HK-2 (cell line): ENCODE data around the gene PLEKHM2.
"Not testable (repeated sequence)": the region's sequence is repeated elsewhere in the genome, so short reads cannot be mapped to it uniquely, and the experiment has no call there.

ENCODE experiments used
- DNase-seq: peaks from one replicate; pipeline ENCODE4 v3.0.0-alpha.2; 2018; ENCODE audit not compliant: unreplicated experiment

The PLEKHM2 gene, protein sequence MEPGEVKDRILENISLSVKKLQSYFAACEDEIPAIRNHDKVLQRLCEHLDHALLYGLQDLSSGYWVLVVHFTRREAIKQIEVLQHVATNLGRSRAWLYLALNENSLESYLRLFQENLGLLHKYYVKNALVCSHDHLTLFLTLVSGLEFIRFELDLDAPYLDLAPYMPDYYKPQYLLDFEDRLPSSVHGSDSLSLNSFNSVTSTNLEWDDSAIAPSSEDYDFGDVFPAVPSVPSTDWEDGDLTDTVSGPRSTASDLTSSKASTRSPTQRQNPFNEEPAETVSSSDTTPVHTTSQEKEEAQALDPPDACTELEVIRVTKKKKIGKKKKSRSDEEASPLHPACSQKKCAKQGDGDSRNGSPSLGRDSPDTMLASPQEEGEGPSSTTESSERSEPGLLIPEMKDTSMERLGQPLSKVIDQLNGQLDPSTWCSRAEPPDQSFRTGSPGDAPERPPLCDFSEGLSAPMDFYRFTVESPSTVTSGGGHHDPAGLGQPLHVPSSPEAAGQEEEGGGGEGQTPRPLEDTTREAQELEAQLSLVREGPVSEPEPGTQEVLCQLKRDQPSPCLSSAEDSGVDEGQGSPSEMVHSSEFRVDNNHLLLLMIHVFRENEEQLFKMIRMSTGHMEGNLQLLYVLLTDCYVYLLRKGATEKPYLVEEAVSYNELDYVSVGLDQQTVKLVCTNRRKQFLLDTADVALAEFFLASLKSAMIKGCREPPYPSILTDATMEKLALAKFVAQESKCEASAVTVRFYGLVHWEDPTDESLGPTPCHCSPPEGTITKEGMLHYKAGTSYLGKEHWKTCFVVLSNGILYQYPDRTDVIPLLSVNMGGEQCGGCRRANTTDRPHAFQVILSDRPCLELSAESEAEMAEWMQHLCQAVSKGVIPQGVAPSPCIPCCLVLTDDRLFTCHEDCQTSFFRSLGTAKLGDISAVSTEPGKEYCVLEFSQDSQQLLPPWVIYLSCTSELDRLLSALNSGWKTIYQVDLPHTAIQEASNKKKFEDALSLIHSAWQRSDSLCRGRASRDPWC

DNA sequence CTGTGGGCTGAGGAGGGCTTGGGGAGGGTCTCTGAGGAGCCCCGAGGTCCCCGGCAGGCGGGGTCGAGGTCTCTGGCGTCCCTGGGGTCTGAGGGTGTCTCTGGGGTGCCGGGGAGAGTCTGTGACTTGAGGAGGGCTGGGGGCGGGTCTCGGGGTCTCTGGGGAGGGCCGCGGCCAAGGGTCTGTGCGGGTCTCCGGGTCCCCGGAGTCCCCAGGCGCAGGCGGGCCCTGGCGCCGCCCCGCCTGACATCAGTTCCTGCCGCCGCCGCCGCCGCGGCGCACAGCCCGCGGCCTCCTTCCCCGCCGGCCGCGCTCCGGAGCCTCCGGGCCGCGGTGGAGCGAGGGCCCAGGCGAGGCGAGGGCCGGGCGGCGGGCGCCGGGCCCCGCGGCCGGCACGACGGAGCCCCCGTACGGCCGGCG is at the start of gene PLEKHM2:
PLEKHM2 (plus strand) TSS at position 279 of the 420 bp plus-strand sequence. CDS start 239 bp downstream, outside the sequence.
- DNase-seq = peak; percentile 32

DNA sequence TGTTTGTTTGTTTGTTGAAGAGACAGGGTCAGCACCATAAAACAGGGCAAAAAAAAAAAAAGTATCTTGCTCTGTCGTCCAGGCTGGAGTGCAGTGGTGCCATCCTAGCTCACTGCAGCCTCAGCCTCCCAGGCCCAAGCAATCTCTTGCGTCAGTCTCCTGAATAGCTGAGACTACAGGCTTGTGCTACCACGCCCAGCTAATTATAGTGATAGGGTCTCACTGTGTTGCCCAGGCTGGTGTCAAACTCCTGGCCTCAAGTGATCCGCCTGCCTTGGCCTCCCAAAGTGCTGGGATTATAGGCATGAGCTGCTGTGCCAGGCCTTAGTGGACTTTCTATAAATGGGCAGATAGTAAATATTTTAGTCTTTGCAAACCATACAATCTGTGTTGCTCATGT is 47.7 kb upstream of the PLEKHM2 start:
- no peak for DNase-seq

DNA sequence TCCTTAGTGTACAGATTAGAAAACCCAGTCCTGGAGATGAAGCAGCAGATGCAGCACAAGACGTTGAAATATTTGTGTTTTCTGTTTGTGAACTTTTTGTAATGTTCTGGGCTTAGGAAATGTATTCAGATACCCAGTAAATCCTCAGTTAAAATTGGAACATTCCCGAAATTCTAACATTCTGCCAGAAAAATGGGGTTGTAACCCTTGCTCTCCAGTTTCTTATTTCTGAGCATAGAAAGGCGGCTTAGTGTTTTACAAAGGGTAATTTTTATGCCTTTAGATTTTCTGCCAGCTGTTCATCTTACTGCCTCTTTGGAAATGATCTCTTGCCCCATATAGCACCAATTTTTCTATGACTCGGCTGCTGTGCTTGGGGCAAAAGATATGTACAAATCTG is 46.3 kb upstream of the PLEKHM2 start:
- no peak for DNase-seq

DNA sequence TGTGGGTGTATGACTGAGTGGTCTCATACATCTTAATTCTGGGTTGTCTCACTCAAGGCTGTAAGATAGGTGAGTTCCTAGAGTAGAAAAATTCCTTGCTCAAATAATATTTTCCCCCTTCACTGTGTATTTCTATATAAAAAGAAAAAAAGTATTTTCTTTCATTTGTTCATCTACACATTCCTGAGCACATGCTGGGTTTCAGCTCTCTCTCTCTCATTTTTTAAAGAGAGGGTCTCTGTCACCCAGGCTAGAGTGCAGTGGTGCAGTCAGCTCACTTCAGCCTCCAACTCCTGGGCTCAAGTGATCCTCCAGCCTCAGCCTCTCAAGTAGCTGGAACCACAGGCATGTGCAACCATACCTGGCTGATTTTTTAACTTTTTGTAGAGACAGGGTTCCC is 44.9 kb upstream of the PLEKHM2 start:
- no peak for DNase-seq

DNA sequence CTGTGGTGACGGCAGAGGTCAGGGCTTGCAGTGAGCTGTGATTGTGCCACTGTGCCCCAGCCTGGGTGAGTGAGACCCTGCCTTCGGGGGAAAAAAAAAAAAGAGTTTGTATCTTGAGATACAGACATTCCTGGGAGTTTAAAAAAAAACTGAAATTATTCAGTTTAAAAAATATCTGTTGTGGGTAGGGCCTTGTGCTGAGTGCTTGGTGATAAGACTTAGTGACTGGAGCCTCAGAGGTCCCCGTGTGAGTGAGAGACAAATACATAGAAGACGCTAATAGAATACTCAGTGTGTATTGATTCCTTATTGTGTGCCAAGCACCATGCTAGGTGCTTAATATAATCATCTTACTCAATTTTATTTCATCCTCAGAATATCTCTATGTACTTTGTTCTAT is 44.2 kb upstream of the PLEKHM2 start:
- no peak for DNase-seq

DNA sequence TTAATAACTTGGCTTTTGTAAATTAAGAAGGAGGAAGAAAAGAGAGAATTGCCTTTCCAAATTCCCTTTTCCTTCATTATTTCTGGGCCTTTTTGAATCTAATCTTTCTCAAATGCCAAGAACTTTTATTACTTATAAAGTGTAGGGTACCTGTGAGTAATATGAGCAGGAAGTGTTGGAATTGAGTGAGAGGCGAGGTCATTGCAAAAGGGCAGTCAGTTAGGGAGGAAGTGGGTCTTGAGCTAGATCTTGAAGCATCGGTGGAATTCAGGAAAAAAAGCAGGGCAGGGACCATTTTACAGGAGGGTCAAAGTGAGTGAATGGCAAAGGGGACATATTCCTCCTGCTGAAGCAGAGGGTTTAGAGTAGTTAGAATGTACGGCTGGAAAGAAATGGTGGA is 43.5 kb upstream of the PLEKHM2 start:
- peak; percentile 9 for DNase-seq

DNA sequence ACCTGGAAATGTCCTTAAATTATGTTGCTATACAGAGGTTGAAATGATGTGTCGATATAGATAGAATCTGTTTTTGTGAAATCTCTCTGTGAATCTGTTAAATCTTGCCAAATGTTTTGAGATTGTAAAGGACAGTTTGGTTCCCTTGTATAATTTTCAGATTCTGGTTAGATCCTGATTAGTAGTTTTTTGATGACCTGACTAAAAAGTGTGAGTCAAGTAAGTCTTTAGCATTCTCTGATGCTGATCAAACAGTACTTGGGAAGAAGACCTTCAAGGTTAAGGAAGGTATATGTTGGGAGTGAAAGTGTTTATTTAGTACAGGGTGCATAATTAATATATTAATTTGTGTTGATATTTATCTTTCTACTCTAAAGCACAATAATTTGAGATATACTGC is 34.2 kb upstream of the PLEKHM2 start:
- DNase-seq = no peak

DNA sequence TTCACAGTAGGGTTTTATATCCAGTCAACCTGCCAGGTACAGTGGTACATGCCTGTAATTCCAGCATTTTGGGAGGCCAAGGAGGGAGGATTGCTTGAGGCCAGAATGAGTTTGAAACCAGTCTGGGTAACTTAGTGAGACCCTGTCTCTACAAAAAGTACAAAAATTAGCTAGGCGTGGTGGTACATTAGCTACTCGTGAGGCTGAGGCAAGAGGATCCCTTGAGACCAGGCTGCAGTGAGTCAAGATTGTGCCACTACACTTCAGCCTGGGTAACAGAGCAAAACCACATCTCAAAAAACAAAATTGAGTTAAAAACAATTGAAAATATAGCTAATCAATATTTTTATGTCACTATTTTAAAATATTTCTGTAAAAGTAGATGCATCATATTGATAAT is 33.7 kb upstream of the PLEKHM2 start:
- no peak for DNase-seq

DNA sequence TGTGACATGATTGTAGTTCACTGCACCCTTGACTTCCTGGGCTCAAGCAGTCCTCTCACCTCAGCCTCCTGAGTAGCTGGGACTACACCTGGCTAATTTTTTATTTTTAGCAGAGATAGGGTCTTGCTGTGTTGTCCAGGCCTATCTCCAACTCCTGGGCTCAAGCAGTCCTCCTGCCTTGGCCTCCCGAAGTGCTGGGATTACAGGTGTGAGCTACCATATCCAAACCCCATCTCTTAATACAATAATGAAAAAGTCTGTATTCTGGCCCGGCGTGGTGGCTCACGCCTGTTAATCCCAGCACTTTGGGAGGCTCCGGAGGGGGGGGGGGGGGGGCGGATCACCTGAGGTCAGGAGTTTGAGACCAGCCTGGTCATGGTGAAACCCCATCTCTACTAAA is 32.0 kb upstream of the PLEKHM2 start:
- not testable (repeated sequence) for DNase-seq

DNA sequence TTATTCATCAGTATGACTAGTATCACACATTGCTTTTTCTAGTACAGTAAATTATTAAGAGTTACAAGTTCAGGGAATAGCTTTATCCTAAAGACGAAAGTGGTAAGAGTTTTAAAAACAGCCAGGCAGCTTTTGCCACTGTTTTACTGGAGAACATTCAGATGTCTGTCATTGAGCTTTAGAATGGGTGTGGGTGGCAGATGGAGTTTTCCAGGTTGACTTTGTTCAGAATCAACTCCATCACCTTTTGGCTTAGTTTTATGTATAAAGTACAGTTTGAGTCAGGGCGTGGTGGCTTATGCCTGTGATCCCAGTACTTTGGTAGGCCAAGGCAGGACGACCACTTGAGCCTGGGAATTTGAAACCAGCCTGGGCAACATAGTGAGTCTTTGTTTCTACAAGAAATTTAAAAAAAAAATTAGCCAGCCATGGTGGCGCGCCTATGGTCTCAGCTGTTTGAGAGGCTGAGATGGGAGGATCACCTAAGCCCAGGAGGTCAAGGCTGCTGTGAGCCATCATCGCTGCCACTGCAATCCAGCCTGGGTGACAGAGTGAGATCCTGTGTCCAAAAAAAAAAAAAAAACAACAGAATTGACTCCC is 29.9 kb upstream of the PLEKHM2 start:
- no peak for DNase-seq

DNA sequence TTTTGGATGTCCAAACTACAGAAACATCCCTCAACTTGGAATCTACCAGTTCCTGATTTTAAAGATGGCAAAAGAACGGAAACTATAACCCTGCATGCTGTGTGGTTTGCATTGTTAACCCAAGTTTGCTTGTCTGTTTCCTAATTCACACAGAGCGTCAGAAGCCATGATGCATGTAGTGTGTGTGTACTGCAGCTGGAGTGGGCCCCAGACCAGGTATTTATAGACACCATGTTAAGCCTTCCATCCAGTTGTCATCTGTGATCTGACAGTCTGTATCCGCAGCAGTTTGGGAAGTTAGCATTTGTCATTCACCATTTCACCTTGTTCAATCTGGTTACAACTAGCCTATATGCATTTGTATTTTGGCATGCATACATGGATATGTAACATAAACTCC is 27.7 kb upstream of the PLEKHM2 start:
- no peak for DNase-seq

DNA sequence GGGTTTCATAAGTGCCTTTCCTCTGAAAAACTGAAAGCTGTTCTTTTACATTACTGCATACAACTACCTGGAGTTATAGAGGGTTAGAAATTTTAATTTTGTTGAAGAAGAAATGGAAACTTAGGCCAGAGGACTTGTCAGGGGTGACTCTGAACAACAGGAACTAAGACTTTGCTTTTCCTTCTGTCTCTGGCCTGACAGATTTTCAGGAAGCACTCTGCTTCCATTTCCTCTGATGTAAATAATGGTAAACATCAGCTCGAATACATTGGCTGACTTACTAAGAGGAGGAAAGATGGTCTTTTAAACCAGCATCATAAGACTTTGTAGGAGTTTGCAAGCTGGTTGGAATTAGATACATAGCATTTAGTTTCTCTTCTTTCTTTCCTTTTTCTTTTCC is 27.1 kb upstream of the PLEKHM2 start:
- no peak for DNase-seq

DNA sequence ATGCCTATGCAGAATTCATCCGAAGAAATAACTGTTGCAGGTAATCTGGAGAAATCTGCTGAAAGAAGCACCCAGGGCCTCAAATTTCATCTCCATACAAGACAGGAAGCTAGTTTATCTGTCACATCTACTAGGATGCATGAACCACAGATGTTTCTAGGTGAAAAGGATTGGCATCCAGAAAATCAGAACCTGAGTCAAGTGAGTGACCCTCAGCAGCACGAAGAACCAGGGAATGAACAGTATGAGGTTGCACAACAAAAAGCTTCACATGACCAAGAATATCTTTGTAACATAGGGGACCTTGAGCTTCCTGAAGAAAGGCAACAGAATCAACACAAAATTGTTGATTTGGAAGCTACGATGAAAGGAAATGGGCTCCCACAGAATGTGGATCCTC is 24.0 kb upstream of the PLEKHM2 start:
- no peak for DNase-seq

DNA sequence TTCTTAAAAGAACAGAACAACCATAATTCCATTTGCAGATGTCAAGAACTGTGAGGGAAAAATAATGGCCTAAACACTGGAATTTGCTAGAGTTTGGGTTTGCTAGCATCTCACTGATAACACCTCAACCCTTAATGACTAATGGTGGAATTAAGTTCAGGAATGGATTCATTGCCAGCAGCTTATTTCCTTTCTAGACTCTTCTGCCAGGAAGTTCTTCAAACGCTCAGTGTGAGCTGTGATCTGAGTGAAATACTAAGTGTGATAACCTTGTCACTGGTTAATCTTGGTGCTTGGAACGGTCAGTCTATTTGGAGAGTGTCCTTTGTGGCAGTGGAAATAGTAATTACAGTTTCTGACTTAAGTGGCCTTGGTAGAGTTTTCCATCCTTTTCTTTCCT is 21.6 kb upstream of the PLEKHM2 start:
- DNase-seq = no peak

DNA sequence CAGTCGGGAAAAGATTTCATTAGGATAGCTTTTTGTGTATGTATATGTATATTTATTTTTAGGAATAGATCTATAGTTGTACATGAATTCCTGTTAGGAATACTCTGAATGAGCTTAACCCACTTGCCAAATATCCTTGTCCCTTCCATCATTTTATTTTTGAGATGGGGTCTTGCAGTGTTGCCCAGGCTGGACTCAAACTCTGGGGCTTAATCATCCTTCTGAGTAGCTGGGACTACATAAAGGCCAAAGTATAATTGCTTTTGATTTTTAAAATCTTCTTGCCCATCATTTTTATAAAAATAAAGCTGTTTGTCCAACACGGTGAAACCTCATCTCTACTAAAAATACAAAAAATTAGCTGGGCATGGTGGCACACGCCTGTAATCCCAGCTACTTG is 20.2 kb upstream of the PLEKHM2 start:
- no peak for DNase-seq

DNA sequence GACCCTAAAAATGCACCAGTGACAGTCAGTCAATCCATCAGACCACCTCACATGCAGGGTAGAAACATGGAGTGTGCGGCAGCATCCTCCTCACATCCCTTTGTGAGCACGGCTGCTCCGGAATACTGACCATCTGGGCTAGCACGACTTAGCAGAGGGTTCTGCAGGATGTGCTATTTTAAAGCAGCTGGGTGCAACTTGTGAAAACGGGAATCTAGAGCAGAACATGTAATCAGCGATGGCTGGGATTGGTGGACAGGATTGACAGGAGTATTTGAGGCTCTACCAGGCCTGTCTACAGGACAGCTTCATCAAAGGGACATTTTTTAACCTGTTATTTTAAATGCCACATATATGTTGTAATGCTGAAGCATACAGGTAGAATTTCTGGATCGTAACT is 16.8 kb upstream of the PLEKHM2 start:
- DNase-seq = no peak

DNA sequence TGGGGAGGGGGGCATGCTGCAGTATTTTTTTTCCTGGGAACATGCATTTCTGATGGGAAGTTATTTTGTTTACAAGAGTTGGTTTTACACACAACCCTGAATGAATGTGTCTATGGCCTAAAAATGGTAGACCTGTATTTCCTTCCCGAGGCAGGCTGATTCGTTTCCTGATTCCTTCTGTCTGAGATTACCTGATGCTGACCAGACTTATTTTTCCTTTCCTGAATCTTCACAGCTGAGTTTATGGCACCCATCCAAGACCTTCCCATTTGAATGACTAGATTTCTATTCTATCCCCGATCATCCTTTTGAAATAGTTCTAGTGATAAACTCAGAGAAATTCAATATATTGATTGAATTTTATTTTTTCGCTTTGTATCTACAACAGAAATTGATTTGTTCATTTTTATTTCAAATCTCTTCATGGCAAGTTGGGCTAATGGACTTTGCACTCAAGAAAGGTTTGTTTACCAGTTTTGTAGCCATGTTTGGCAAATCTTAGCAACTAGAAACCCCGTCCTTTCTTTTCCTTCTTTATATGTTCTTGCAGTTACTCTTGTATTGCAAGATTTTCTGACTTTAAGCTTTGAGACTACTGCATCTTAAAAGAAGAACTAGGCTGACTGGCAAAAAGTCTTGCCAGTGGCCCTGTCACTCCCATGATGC is 15.9 kb upstream of the PLEKHM2 start:
- no peak for DNase-seq

DNA sequence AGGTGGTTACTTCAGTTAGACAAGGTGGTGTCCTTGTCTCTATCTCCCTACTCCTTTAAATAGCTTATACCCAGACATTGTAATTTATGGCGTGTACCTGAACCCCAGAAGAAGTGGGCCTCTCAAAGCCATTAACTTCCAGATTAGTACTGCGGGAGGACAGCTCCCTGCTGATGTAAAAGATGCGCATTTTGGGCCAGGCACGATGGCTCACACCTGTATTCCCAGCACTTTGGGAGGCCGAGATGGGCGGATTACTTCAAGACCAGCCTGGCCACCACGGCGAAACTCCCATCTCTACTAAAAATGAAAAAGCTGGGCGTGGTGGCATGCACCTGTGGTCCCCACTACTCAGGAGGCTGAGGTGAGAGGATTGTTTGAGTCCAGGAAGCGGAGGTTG is 15.0 kb upstream of the PLEKHM2 start:
- no peak for DNase-seq

DNA sequence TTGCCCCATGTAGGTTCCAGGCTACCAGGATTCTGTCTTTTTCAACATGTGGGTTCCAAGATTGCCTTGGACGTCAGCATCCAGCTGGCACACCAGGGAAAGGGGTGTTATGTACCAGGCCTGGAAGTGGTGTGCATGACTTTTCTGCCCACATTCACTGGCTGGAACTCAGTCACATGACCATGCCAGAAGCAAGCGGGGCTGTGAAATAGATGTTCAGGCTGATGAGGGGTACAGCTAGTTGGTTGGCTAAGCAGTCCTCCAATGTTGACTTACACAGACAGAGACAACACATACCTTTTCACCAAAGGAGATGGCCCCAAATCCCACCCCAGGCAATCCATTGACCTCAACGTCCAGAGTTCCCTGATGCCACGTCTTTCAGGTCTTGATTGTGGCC is 14.3 kb upstream of the PLEKHM2 start:
- no peak for DNase-seq

DNA sequence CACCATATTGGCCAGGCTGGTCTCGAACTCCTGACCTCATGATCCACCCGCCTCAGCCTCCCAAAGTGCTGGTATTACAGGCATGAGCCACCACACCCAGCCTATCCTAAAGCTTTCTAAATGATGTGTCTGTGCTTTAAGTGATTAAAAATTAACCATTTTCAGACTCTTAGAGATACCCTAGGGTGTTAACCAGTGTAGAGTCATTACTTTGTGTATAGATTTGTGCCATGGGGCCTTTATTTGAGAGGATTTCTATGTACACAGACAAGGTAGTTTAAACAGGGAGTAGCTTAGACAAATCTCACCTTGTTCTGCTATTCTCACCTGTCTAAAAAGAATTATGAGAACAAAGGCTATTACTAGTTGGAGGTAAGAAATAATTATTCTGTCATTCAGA is 12.7 kb upstream of the PLEKHM2 start:
- DNase-seq = no peak

DNA sequence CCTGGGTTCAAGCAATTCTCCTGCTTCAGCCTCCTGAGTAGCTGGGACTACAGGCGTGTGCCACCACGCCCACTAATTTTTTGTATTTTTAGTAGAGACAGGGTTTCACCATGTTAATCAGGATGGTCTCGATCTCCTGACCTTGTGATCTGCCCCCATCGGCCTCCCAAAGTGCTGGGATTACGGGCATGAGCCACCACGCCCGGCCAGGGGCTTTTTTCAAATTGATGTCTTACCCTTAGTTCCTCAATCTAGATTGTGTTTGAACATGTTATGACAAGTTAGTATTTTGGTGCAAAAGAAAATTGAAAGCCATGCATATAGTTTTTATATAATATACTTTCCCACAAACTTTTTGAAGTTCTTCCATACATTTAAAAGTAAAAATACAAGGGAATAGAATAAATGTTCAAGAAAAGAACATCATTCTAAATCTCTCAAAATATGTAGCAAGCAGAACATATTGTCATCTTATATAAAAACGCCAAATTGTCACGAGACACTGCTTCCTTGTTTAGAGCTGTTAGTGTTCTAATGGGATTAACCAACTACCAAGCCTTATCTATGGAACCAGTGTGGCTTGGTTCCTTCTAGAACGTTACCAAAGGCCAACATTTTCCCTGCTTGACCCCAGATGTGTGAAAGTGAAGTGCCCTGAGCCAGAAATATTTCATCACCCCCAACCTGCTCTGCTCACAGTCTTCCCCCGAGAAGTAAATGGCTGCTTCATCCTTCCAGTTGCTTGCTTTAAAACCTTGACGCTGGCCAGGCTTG is 9.5 kb upstream of the PLEKHM2 start:
- DNase-seq = no peak
